ENCODE data around the gene PIGP.
"Not testable (repeated sequence)": the region's sequence is repeated elsewhere in the genome, so short reads cannot be mapped to it uniquely, and the experiment has no call there.

Gene PIGP
- 4.0 to 11.4 (median 8.6) reads per million in 9 experiments for total RNA-seq

GRCh38 chr21:37072988-37073416 lies at the start of gene PIGP, which contains the start of gene TTC3:
Gene PIGP, minus strand, starts transcription at chr21:37073071. Its CDS starts 556 bp downstream, at chr21:37072515.
Gene TTC3, plus strand, starts transcription at chr21:37073254. Its CDS starts 14,004 bp downstream, at chr21:37087258.
- ATAC-seq (replicated peaks) (peak; percentile 68), DNase-seq (peak; percentile 94 to 97 (median 95))
- peaks cover 28 to 43% of the 10 kb centered on the region in 2 donors for H3K4me1 Mint-ChIP-seq (ENCODE audit: low read depth in 2 of 2)
- H3K27me3 Mint-ChIP-seq, result no peaks in the 10 kb centered on the region
- H3K9me3 Mint-ChIP-seq, result peaks cover 0 to 2% of the 10 kb centered on the region in 2 donors
- H3K36me3 Mint-ChIP-seq (ENCODE audit: insufficient read depth), result peaks cover 23% of the 10 kb centered on the region
- H3K27ac Mint-ChIP-seq, result peak within 1 kb of the TSS; percentile 96 to 97
- peak within 1 kb of the TSS; percentile 89 to 96 for H3K4me3 Mint-ChIP-seq

DNA sequence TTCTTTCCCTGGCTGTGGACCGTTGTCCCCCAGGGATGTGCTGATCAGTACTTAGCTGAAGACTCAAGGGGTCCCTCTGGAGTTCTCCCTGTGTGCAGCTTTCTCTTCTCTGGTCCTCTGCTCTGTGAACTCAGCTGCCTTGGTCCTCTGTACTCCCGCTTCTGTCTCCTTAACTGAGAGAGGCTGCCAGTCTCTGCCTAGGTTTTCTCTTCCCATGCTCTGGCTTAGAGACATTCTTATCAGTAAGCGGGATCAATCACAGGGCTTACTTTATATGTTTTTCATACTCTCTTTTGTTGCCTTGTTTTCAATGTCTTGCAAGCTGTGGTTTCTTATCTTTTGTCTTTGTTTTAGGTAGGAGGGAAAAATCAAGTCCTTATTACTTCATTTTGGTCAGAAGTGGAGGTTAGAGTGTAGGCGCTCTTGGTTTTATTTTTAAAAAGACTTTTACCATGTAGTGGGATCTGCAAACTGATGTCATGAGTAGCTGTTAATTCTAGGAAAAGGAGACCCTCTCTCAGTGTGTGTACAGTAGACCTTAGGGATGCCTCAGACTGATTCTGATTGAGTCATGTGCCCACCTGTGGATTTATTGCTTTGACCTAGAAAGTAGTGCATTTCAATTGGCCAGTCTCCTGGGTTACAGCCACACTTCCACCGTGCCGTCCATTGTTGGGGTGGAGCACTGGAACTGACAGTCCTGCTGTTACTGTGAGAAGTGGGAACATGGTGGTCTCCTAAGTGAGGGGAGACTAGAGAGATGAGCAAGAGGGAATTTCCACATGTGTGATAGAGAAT lies 46.7 kb upstream of the PIGP start:
- Mint-ChIP-seq H3K4me1 (ENCODE audit: low read depth in 2 of 2) (peaks cover 3 to 14% of the 10 kb centered on the region in 2 donors), H3K36me3 (ENCODE audit: insufficient read depth) (peaks cover 6% of the 10 kb centered on the region), H3K4me3 (no peak overlapping the region), H3K9me3 (no peaks in the 10 kb centered on the region), H3K27me3 (no peaks in the 10 kb centered on the region), H3K27ac (peak overlapping the region; percentile 69 to 78)
- no peak for ATAC-seq (replicated peaks)
- DNase-seq, result no peak

DNA sequence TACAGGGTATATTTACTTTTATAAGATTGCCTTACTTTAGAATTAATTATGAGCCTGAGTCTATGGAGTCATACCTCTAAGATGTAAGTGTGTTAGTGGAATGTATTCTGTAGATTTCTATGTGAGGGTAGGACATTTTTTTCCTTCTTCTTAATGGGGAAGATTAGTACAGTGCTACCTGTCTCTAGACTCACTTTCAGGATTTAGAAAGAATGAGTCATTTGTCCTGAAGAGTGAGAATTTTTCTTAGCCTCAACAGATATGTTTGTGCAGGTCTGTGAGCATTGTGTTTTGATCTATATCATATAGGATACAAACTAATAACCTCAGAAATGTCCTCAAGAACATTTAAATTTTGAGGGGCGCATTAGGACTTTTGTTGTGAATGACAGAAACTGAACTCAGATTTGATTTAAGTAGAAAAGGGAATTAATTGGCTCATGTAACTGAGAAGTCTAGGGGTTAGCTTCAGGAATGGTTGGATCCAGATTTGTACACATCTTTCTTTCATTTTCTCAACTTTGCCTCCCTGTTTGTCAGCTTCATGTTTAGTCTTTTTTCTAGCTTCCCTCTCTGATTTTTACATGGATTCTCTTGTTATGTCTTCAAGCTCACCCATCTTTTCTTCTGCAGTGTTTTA lies 45.4 kb upstream of the PIGP start:
- H3K4me1 Mint-ChIP-seq (ENCODE audit: low read depth in 2 of 2), result peaks cover 3 to 14% of the 10 kb centered on the region in 2 donors
- H3K4me3 Mint-ChIP-seq, result no peak overlapping the region
- ATAC-seq (replicated peaks) (no peak), DNase-seq (no peak)
- no peaks in the 10 kb centered on the region for H3K9me3 Mint-ChIP-seq
- no peak overlapping the region for H3K27ac Mint-ChIP-seq
- H3K27me3 Mint-ChIP-seq, result no peaks in the 10 kb centered on the region
- no peaks in the 10 kb centered on the region for H3K36me3 Mint-ChIP-seq (ENCODE audit: insufficient read depth)

GRCh38 chr21:37117204-37117603 lies 44.3 kb upstream of the PIGP start:
- Mint-ChIP-seq H3K4me3 (no peak overlapping the region), H3K27me3 (no peaks in the 10 kb centered on the region), H3K4me1 (ENCODE audit: low read depth in 2 of 2) (peaks cover 3 to 14% of the 10 kb centered on the region in 2 donors), H3K27ac (no peak overlapping the region), H3K36me3 (ENCODE audit: insufficient read depth) (no peaks in the 10 kb centered on the region), H3K9me3 (no peaks in the 10 kb centered on the region)
- ATAC-seq (replicated peaks) (no peak), DNase-seq (no peak)

- H3K27me3 Mint-ChIP-seq; DNase-seq; H3K27ac Mint-ChIP-seq; H3K4me3 Mint-ChIP-seq; H3K9me3 Mint-ChIP-seq; ATAC-seq (replicated peaks); H3K36me3 Mint-ChIP-seq (ENCODE audit: insufficient read depth): not testable (repeated sequence)
- peaks cover 3 to 14% of the 10 kb centered on the region in 2 donors for H3K4me1 Mint-ChIP-seq (ENCODE audit: low read depth in 2 of 2)
Observed at GRCh38 chr21:37116459-37116858, 43.6 kb upstream of the PIGP start.

GRCh38 chr21:37114301-37114700 lies 41.4 kb upstream of the PIGP start:
- not testable (repeated sequence) for H3K9me3 Mint-ChIP-seq; H3K27ac Mint-ChIP-seq; H3K4me1 Mint-ChIP-seq (ENCODE audit: low read depth in 2 of 2); ATAC-seq (replicated peaks); H3K27me3 Mint-ChIP-seq; H3K4me3 Mint-ChIP-seq; DNase-seq; H3K36me3 Mint-ChIP-seq (ENCODE audit: insufficient read depth)

- H3K4me1 Mint-ChIP-seq (ENCODE audit: low read depth in 2 of 2), result peaks cover 0 to 10% of the 10 kb centered on the region in 2 donors
- H3K36me3 Mint-ChIP-seq (ENCODE audit: insufficient read depth); H3K27me3 Mint-ChIP-seq; DNase-seq; ATAC-seq (replicated peaks); H3K27ac Mint-ChIP-seq; H3K9me3 Mint-ChIP-seq; H3K4me3 Mint-ChIP-seq: not testable (repeated sequence)
Observed at GRCh38 chr21:37111029-37111428, 38.2 kb upstream of the PIGP start.

GRCh38 chr21:37106998-37107397 lies 34.1 kb upstream of the PIGP start:
- Mint-ChIP-seq H3K9me3 (peaks cover 0 to 2% of the 10 kb centered on the region in 2 donors), H3K36me3 (ENCODE audit: insufficient read depth) (peaks cover 5% of the 10 kb centered on the region), H3K27me3 (no peaks in the 10 kb centered on the region), H3K4me3 (no peak overlapping the region), H3K27ac (no peak overlapping the region), H3K4me1 (ENCODE audit: low read depth in 2 of 2) (peaks cover 2 to 13% of the 10 kb centered on the region in 2 donors)
- ATAC-seq (replicated peaks) (no peak), DNase-seq (no peak)

- Mint-ChIP-seq H3K4me1 (ENCODE audit: low read depth in 2 of 2) (peaks cover 2 to 13% of the 10 kb centered on the region in 2 donors), H3K27ac (peak overlapping the region in 1 of 2 donors; percentile 42)
- not testable (repeated sequence) for H3K9me3 Mint-ChIP-seq; DNase-seq; H3K36me3 Mint-ChIP-seq (ENCODE audit: insufficient read depth); ATAC-seq (replicated peaks); H3K27me3 Mint-ChIP-seq; H3K4me3 Mint-ChIP-seq
Observed at GRCh38 chr21:37102746-37103145, 29.9 kb upstream of the PIGP start.

GRCh38 chr21:37101384-37101783 lies 28.5 kb upstream of the PIGP start:
- ATAC-seq (replicated peaks) (no peak), DNase-seq (no peak)
- Mint-ChIP-seq H3K36me3 (ENCODE audit: insufficient read depth) (peaks cover 6% of the 10 kb centered on the region), H3K9me3 (no peaks in the 10 kb centered on the region), H3K4me1 (ENCODE audit: low read depth in 2 of 2) (peaks cover 2 to 12% of the 10 kb centered on the region in 2 donors), H3K4me3 (no peak overlapping the region), H3K27ac (peak overlapping the region in 1 of 2 donors; percentile 54), H3K27me3 (no peaks in the 10 kb centered on the region)

DNA sequence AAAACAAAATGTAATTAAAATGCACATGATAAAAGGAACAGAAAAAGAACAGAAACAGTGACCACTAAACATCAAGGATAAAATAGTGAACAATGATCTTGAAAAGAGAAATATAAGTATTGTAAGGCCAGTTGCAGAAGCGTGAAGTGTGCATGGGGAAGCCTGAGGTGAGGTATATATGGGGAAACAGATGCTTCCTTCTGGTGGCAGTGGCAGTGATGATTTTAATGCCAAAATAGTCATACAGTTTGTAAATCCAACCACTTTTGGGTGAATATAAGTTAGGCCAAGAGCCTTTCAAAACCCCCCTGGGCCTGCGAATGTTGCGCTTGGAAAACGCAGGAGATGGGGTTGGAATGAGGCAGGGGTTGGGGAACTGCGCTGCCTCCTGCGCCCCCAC lies 27.4 kb upstream of the PIGP start:
- Mint-ChIP-seq H3K36me3 (ENCODE audit: insufficient read depth) (peaks cover 6% of the 10 kb centered on the region), H3K4me1 (ENCODE audit: low read depth in 2 of 2) (peaks cover 2 to 9% of the 10 kb centered on the region in 2 donors), H3K27ac (peak overlapping the region in 1 of 2 donors; percentile 54), H3K27me3 (no peaks in the 10 kb centered on the region), H3K9me3 (no peaks in the 10 kb centered on the region), H3K4me3 (no peak overlapping the region)
- ATAC-seq (replicated peaks), result no peak
- DNase-seq, result no peak

- no peak overlapping the region for H3K27ac Mint-ChIP-seq
- ATAC-seq (replicated peaks), result no peak
- no peaks in the 10 kb centered on the region for H3K27me3 Mint-ChIP-seq
- peaks cover 0 to 2% of the 10 kb centered on the region in 2 donors for H3K4me1 Mint-ChIP-seq (ENCODE audit: low read depth in 2 of 2)
- DNase-seq, result no peak
- peaks cover 9% of the 10 kb centered on the region for H3K36me3 Mint-ChIP-seq (ENCODE audit: insufficient read depth)
- no peak overlapping the region for H3K4me3 Mint-ChIP-seq
- H3K9me3 Mint-ChIP-seq, result no peaks in the 10 kb centered on the region
Observed at GRCh38 chr21:37098751-37099150, 25.9 kb upstream of the PIGP start.

DNA sequence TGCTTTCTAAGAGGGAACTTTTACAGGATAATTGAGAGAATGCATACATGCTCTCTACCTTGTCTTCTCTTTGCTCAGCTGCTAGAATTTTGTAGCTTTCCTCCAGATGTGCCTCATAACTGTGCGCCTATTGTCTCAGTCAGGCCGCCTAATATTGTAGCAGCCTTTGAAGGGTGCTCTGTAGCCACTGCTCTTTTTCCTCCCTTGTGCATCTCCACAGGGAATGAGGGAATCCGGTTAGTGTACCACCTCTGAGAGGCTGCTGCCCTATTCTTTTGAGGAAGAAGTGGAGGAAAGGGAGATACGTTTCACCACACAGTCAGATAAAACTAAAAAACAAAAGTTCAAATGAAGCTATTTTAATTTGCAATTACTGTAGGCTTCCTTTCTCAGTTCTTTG lies 22.9 kb upstream of the PIGP start:
- no peak for DNase-seq
- no peak overlapping the region for H3K4me3 Mint-ChIP-seq
- no peaks in the 10 kb centered on the region for H3K27me3 Mint-ChIP-seq
- H3K36me3 Mint-ChIP-seq (ENCODE audit: insufficient read depth), result peaks cover 23% of the 10 kb centered on the region
- ATAC-seq (replicated peaks), result no peak
- no peak overlapping the region for H3K27ac Mint-ChIP-seq
- peaks cover 0 to under 1% of the 10 kb centered on the region in 2 donors for H3K4me1 Mint-ChIP-seq (ENCODE audit: low read depth in 2 of 2)
- no peaks in the 10 kb centered on the region for H3K9me3 Mint-ChIP-seq

GRCh38 chr21:37093977-37094376 lies 21.1 kb upstream of the PIGP start:
- Mint-ChIP-seq H3K4me1 (ENCODE audit: low read depth in 2 of 2) (peaks cover 0 to 3% of the 10 kb centered on the region in 2 donors), H3K27me3 (no peaks in the 10 kb centered on the region), H3K4me3 (no peak overlapping the region), H3K27ac (no peak overlapping the region), H3K36me3 (ENCODE audit: insufficient read depth) (peaks cover 41% of the 10 kb centered on the region), H3K9me3 (no peaks in the 10 kb centered on the region)
- DNase-seq (no peak), ATAC-seq (replicated peaks) (no peak)

All from effector memory CD8-positive, alpha-beta T cell (primary cell).